Heart left ventricle (tissue), 16 donors: ENCODE results near the gene PLXNA1. TPM values are rescaled to one million over a fixed set of nuclear protein-coding genes. Genes with fewer than 3 reads are reported as not detected.

Experiments
- ATAC-seq, 4 donors: fragments of 200-7000 bp; cut with Tn5 transposase; one replicate each; pipeline ENCODE4 v1.9.1; 2020 to 2022; ENCODE audit warnings: moderate library complexity in 4 of 4, mild to moderate bottlenecking in 3 of 4, moderate number of reproducible peaks in 1 of 4
- DNase-seq, 5 donors: peaks; one replicate each; pipeline ENCODE4 v3.0.0-alpha.2; 2020
- H3K27ac ChIP-seq, 12 donors: fragments of 200-600 bp; sonication (generic) in 4 of 12; one replicate each; pipeline versions ENCODE4 v1.5.0 to v1.8.0; 2016 to 2022; ENCODE audit warnings: mild to moderate bottlenecking in 2 of 12
- H3K27me3 ChIP-seq, 9 donors: fragments of 200-600 bp; sonication (generic) in 2 of 9; one replicate each; pipeline versions ENCODE4 v1.5.1 to v1.8.0; 2016 to 2022; ENCODE audit warnings: mild to moderate bottlenecking in 3 of 9
- H3K36me3 ChIP-seq, 9 donors: fragments of 200-600 bp; sonication (generic) in 2 of 9; one replicate each; pipeline versions ENCODE4 v1.5.0 to v1.8.0; 2018 to 2022; ENCODE audit warnings: mild to moderate bottlenecking in 2 of 9
- H3K4me1 ChIP-seq, 12 donors: fragments of 200-600 bp; sonication (generic) in 4 of 12; one replicate each; pipeline versions ENCODE4 v1.5.0 to v1.8.0; 2016 to 2022; ENCODE audit warnings: mild to moderate bottlenecking in 3 of 12
- H3K4me3 ChIP-seq, 12 donors: fragments of 200-600 bp; sonication (generic) in 4 of 12; one replicate each; pipeline versions ENCODE4 v1.5.0 to v1.8.0; 2017 to 2022; ENCODE audit warnings: mild to moderate bottlenecking in 9 of 12, moderate library complexity in 4 of 12
- H3K9me3 ChIP-seq, 12 donors: fragments of 200-600 bp; sonication (generic) in 4 of 12; one replicate each; pipeline versions ENCODE4 v1.5.0 to v1.8.0; 2016 to 2022; ENCODE audit warnings: mild to moderate bottlenecking in 1 of 12
- POLR2A ChIP-seq, 2 donors: fragments of 450-650 bp; IDR thresholded peaks; one replicate each; pipeline ENCODE4 v1.6.1; 2017; ENCODE audit warnings: antibody characterized with exemption in 2 of 2, mild to moderate bottlenecking in 2 of 2, moderate library complexity in 2 of 2
- whole genome bisulfite sequencing, 4 donors: extraction: QIAGEN DNeasy Blood & Tissue Kit in 2 of 4; methylation state at CpG; one replicate each; pipeline versions ENCODE4 v1.1.5 to v1.1.7; 2013 to 2018; 5-methylcytosine and 5-hydroxymethylcytosine counted together
- intact Hi-C, 10 donors: fragments of 100-400 bp; cut with DNase I; formaldehyde crosslinking; loops; one replicate each; pipeline versions ENCODE4 v1.11.1 to v1.14.2; 2022
- polyA plus RNA-seq, 2 donors: library from polyadenylated mRNA; stranded (reverse); fragments of 200-250 nt; gene quantifications; one replicate each; pipeline ENCODE4 v1.2.3, GENCODE V29; 2013
- total RNA-seq, 9 donors: library from RNA; depleted of rRNA in 2 of 9; stranded (reverse); fragments of >200 nt in 2 of 9; fragmentation: NEBNext Ultra II Directional in 3 of 9; extraction: Animal tissue kit (Norgen Biotek cat#: 25700) in 3 of 9; gene quantifications; one replicate each; pipeline versions ENCODE4 v1.1.0 to v1.2.4, GENCODE V29; 2016 to 2023
- TF ChIP-seq, protein P1 (sequence below), 12 donors: fragments of 200-600 bp; sonication (generic) in 4 of 12; IDR thresholded peaks; one replicate each; pipeline versions ENCODE4 v1.5.0 to v1.8.0; 2018 to 2022; ENCODE audit warnings: antibody characterized with exemption in 12 of 12, mild to moderate bottlenecking in 5 of 12
- donor health status: ischemic (EF 13 %, LVEDD 7.1; RV severe dilation, severe dysfunction).
- donor health status: healthy with polysubstance abuse.
- donor health status: DM: no; HTN: yes; CAD: no.
- donor health status: DM: no; HTN: no; CAD: no.
- donor health status: ischemic (EF 25% LVEDD 6.9; RV normal size, moderate dysfunction).
- donor health status: ischemic (EF 25% LVEDD 5.7; RV mildly dilated, moderate dysfunction).
- donor health status: healthy.
- donor health status: DM: yes; HTN: yes; CAD: no.
- donor health status: ischemic (EF 35%, LVEDD 5.7; RV mildly dilated, moderate dysfunction).
- donor health status: nonischemic (EF 11% LVEDD 7.7; RV severe dilation, severe dysfunction).
- donor health status: DM: yes; HTN: yes; CAD: no.
- donor health status: PGD.
- donor health status: ischemic (EF 29% LVEDD 5.4; RV normal size, mild dysfunction).
- donor health status: nonischemic (EF 23%, LVEDD 6.1; RV moderate dilation, normal function).

Gene PLXNA1
- total and polyA plus RNA-seq, 11 donors = 14.6 to 38.8 (median 29.6) TPM

DNA sequence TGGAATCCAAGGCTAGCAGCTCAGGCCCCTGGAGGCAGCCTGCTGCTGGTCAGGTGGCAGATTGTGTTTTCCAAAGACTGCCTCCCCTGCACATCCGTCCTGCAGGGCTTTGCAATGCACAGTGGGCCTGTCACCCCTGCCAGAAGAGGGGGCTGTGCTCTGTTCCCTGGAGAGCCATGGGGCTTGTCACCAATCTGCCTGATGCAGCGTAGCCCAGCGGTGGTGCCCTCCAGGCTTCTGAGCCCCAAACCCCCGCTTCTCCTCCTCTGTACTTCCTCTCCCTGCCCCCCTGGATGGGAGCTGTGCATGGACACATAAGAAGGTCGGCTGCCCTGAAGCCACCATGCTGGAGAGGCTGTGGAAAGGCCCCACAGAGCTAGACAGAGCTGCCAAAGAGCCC lies 10.0 kb upstream of the PLXNA1 start:
- peak overlapping the region in 1 of 12 donors; percentile 82 for H3K27ac ChIP-seq
- H3K9me3 ChIP-seq = peaks cover 0 to 22% (median 13%) of the 10 kb centered on the region in 12 donors
- TF ChIP-seq, protein P1, sequence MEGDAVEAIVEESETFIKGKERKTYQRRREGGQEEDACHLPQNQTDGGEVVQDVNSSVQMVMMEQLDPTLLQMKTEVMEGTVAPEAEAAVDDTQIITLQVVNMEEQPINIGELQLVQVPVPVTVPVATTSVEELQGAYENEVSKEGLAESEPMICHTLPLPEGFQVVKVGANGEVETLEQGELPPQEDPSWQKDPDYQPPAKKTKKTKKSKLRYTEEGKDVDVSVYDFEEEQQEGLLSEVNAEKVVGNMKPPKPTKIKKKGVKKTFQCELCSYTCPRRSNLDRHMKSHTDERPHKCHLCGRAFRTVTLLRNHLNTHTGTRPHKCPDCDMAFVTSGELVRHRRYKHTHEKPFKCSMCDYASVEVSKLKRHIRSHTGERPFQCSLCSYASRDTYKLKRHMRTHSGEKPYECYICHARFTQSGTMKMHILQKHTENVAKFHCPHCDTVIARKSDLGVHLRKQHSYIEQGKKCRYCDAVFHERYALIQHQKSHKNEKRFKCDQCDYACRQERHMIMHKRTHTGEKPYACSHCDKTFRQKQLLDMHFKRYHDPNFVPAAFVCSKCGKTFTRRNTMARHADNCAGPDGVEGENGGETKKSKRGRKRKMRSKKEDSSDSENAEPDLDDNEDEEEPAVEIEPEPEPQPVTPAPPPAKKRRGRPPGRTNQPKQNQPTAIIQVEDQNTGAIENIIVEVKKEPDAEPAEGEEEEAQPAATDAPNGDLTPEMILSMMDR (IDR thresholded peaks at IDR 0.05) = no peak
- no peak for TF ChIP-seq POLR2A (IDR thresholded peaks at IDR 0.05)
- H3K4me1 ChIP-seq = peaks cover 0 to 28% (median 0%) of the 10 kb centered on the region in 12 donors
- WGBS, 4 donors = 87 to 100% (median 93%) methylated on average over 4 to 5 of the region's 5 CpGs
- DNase-seq (peak in 1 of 5 donors; percentile 54), ATAC-seq (no peak)
- H3K36me3 ChIP-seq = no peaks in the 10 kb centered on the region
- intact Hi-C loops = loop anchor here in 1 of 10 donors (10.0 kb wide), 1 partner anchor 298 kb away; no protein-coding TSS in a partner anchor
- no peak overlapping the region for H3K4me3 ChIP-seq
- H3K27me3 ChIP-seq = peaks cover 0 to 3% (median 0%) of the 10 kb centered on the region in 9 donors

DNA sequence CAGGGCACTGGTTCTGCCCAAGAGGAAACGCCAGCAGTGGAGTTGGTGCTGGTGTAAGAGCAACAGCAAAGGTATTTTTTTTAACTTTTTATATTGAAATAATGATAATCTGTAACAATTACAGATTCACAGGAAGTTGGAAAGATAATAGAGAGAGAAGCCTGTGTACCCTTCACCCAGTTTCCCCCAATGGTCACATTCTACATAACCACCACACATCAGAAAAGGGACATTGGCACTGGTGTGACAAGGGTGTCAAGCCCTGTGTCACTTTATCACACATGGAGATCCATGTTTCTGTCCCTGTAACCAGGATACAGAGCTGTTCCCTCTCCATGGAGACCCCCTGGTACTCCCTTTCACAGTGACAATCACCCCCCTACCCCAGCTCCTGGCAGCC lies 9.1 kb upstream of the PLXNA1 start:
- no peak overlapping the region for H3K27ac ChIP-seq
- peaks cover 0 to 30% (median 0%) of the 10 kb centered on the region in 12 donors for H3K4me1 ChIP-seq
- no peak for TF ChIP-seq POLR2A (IDR thresholded peaks at IDR 0.05)
- TF ChIP-seq, protein P1 (IDR thresholded peaks at IDR 0.05) = no peak
- H3K27me3 ChIP-seq = peaks cover 0 to 3% (median 0%) of the 10 kb centered on the region in 9 donors
- H3K9me3 ChIP-seq = peaks cover 0 to 22% (median 13%) of the 10 kb centered on the region in 12 donors
- intact Hi-C loops = loop anchor here in 1 of 10 donors (10.0 kb wide), 1 partner anchor 299 kb away; no protein-coding TSS in a partner anchor
- DNase-seq (no peak), ATAC-seq (no peak)
- 82 to 96% (median 87%) methylated on average over 1 of the region's 1 CpG for WGBS, 4 donors
- H3K4me3 ChIP-seq = no peak overlapping the region
- H3K36me3 ChIP-seq = no peaks in the 10 kb centered on the region

DNA sequence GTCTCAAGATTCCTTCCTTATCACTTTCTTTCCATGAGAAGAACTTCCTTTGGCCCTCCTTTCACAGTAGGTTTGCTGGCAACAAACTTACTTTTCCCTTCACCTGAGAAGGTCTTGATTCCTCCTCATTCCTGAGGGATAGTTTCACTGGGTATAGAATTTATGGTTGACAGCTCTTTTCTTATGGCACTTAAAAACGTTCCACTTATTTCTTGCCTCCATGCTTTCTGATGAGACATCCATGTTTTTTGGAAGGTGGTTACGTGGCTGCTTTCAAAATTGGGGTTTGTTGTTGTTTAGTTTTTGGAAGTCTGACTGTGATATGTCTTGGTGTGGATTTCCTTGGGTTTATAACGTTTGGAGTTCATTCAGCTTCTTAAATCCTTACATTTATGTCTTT lies 8.2 kb upstream of the PLXNA1 start:
- Histone ChIP-seq H3K4me1 (peaks cover 0 to 34% (median 0%) of the 10 kb centered on the region in 12 donors), H3K27me3 (peaks cover 0 to 3% (median 0%) of the 10 kb centered on the region in 9 donors), H3K27ac (no peak overlapping the region), H3K36me3 (no peaks in the 10 kb centered on the region), H3K9me3 (peaks cover 0 to 22% (median 13%) of the 10 kb centered on the region in 12 donors), H3K4me3 (no peak overlapping the region)
- DNase-seq (no peak), ATAC-seq (no peak)
- intact Hi-C loops = loop anchor here in 1 of 10 donors (10.0 kb wide), 1 partner anchor 300 kb away; no protein-coding TSS in a partner anchor
- WGBS, 4 donors = 77 to 85% (median 79%) methylated on average over 3 of the region's 3 CpGs
- TF ChIP-seq, protein P1 (IDR thresholded peaks at IDR 0.05) = no peak
- TF ChIP-seq POLR2A (IDR thresholded peaks at IDR 0.05) = no peak

DNA sequence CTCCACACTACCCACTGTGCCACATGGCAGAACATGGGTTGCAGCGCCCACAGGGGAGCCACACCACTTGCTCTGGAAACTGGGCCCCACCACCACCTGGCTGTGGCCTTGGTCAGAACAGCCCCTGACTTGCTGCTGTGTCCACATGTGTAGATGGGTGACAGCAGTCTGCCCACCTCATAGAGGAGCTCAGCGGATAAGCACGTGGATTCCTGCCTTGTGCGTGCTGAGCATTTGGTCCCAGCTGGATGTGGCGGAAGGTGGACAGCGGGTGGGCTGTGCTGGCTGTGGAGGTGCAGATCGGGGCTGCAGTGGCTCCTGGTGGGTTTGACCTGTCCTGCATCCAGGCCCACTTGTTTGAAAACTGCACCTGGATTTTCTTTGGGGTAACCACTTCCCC lies 6.0 kb upstream of the PLXNA1 start:
- intact Hi-C loops = loop anchor here in 1 of 10 donors (10.0 kb wide), 1 partner anchor 302 kb away; no protein-coding TSS in a partner anchor
- DNase-seq (no peak), ATAC-seq (no peak)
- no peaks in the 10 kb centered on the region for H3K27me3 ChIP-seq
- H3K4me3 ChIP-seq = no peak overlapping the region
- H3K9me3 ChIP-seq = peaks cover 0 to 22% (median 13%) of the 10 kb centered on the region in 12 donors
- TF ChIP-seq POLR2A (IDR thresholded peaks at IDR 0.05) = no peak
- TF ChIP-seq, protein P1 (IDR thresholded peaks at IDR 0.05) = no peak
- 91 to 97% (median 93%) methylated on average over 7 of the region's 7 CpGs for WGBS, 4 donors
- no peaks in the 10 kb centered on the region for H3K36me3 ChIP-seq
- H3K27ac ChIP-seq = no peak overlapping the region
- H3K4me1 ChIP-seq = peaks cover 0 to 21% (median under 1%) of the 10 kb centered on the region in 12 donors
